Measurements from ENCODE around the gene SLC35F3.

DNA sequence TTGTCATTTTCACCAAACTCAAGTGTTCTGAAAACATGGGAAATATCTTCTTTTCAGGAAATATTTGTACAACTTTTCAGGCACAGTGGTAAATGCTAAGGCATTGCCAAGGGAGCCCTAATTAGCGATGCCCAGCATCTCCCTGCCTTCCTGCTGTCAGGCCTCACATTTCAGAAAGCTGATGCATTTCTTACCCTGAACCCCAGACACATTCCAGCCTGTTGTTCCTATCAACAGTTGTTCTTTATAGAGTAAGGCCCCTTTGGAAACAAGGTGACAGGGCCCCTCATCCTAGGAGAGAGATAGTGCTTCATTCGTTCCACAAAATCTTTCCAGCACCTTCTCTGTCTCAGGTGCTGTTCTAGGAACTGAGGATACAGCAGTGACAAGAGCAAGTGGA lies 332.9 kb downstream of the SLC35F3 start:
- TF ChIP-seq, protein P1, sequence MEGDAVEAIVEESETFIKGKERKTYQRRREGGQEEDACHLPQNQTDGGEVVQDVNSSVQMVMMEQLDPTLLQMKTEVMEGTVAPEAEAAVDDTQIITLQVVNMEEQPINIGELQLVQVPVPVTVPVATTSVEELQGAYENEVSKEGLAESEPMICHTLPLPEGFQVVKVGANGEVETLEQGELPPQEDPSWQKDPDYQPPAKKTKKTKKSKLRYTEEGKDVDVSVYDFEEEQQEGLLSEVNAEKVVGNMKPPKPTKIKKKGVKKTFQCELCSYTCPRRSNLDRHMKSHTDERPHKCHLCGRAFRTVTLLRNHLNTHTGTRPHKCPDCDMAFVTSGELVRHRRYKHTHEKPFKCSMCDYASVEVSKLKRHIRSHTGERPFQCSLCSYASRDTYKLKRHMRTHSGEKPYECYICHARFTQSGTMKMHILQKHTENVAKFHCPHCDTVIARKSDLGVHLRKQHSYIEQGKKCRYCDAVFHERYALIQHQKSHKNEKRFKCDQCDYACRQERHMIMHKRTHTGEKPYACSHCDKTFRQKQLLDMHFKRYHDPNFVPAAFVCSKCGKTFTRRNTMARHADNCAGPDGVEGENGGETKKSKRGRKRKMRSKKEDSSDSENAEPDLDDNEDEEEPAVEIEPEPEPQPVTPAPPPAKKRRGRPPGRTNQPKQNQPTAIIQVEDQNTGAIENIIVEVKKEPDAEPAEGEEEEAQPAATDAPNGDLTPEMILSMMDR (IDR thresholded peaks at IDR 0.05), result no peak
- TF ChIP-seq POLR2A (IDR thresholded peaks at IDR 0.05), result no peak

Measured in right lobe of liver (tissue), 4 donors.